Fibroblast of peridontal ligament (primary cell): Measurements from ENCODE around the gene GPR176.

Source experiments
- DNase-seq: peaks from one replicate; pipeline ENCODE4 v3.0.0-alpha.2; 2010; ENCODE audit errors: extremely low read depth

The GPR176 gene

DNA sequence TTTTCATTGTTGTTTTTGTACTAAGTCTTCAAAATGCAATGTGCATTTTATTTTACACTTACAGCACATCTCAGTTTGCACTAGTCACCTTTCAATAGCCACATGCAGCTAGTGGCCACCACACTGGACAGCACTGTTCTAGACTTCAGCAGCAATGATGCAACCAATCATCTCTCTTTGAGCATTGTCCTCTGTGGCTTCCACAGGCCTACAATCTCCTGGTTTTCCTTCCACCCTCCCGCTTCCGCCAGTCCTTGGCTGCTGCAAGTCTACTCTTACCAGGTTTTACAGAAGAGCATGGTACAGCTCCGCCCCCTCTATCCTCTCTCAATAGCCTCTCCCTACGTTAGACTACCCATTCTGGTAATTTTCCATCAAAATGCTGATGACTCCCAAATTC lies 112.3 kb downstream of the GPR176 start:
- no peak for DNase-seq

DNA sequence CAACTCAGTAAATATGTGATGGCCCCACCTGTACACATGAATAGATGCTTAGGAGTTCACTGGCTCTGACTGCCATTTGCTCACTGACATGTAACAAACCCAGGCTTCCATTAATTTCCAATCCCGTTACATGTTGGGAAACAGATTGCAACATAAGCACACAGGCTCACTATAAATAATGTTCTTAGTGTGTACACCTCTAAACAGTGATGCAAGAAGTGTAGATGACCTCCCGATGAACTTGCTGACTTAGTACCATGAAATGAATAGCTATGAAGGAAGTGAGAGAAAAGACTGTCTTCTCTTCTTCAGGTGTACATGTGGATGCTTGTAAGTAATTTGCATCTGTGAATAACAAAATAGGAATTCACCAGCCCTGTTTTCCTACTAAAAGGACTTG lies 116.0 kb downstream of the GPR176 start:
- peak; percentile 34 for DNase-seq

DNA sequence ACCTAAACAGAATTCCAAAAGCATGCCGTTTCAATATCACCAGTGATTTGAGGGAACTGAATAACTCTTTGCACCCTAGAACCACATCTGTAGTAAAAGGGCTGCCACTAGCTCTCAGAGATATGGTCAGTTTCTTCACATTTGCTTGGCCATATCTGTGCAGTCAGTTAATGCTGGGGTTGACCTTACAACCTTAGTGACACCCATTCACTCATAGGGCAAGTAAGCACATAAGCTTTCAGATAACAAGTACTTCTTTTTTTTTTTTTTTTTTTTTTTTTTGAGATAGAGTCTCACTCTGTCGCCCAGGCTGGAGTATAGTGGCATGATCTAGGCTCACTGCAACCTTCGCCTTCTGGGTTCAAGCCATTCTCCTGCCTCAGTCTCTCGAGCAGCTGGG lies 117.0 kb downstream of the GPR176 start:
- DNase-seq, result no peak

DNA sequence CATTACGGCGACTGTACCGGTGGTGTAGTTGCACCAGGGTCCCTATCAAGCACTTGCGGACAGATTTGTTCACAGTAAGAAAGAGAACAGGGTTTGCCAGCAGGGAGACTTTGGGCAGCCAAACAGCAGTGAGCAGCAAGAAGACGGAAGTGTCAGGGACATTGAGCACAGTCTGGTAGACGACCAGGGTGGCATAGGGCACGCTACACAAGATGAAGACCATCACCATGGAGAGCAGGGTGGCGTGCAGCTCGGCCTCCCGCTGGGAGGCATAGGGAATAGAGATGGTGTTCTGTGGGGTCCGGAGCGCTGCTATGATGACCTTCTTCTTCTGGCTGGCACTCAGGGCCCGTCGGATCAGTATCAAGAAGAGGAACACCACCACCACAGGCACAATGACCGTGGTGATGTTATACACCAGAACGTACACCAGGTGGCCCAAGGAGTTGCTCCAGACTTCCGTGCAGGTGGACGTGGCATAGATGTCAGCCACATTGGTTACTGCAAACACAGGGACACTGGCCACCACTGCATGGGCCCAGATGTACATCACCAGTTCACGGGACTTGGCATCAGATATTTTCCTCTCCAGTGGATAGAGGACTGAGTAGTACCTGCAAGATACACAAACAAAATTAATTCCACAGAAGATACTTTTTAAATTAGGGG lies 118.3 kb downstream of the GPR176 start:
- DNase-seq, result no peak

DNA sequence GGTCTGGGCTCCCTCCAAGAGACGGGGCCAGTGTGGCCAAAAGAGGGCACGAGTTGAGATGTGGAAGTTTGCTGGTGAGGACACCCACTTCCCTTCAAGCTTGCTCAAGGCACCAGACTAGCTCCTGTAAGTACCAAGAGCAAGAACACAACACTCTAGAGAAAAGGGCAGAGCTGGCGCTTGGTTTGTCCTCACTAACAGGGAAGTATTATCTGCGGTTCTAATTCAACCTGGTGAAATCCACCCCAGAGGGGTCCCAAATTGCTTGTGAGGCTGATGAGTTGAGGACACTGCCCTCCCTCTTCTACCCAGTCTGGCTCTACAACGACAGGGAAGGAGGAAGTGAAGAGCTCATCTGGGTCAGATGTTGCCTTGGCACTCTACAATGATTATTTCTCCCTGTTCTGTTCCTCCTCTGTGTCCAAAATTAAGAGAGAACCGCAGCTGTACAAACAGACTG lies 120.5 kb downstream of the GPR176 start:
- DNase-seq, result no peak

DNA sequence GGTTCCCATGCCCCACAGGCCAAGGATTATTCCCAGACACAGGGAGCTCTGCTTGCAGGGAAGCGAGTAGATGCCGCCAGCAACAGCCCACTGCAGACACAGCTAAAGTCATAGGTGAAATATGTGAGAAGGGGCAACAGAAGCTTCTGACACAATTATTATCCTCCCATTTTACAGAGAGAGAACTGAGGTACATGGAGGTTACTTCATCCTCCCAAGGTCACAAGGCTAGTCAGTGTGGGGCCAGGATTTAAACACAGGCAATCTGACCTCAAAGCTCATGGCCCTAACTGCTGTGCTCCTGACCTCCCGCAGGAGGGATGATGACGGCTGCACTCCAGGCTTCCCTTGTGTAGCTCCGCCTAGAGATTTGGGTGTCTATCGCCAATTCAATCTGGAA lies 121.7 kb downstream of the GPR176 start:
- DNase-seq, result no peak

DNA sequence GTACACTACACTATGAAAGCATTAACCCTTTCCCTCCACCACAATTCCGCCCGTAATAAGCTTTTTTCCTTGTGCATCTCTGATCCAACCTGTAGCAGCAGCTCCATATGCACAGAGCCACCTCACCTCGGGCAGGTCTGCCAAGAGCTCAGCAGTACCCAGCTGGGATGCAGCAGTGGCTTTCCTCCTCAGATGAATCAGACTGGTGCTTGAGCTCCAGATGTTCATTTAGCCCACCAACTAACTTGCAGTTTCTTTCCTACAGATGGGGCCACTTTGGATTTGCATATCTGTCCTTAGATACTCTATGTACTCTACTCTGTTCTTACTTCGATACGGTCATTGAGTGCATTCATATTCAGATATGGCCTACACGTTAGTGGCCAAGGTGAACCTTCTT lies 122.7 kb downstream of the GPR176 start:
- no peak for DNase-seq

DNA sequence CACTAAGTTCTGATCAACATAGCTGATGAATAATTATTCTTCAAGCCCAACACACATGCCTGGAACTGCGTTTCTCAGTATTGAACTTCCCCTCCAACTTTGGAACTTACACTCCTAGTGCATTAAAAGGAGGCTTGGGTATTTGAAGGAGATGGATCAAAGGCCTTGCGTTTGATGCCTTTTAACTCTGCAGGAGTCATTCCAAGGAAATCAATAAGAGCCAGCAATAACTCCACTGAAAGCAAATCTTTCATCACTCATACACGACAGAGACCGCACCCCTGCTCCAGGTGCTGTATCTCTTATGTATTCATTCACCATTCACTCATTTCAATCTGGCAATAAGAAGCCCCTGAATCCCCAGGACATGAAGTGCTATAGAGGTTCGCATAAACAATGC lies 123.5 kb downstream of the GPR176 start:
- DNase-seq, result no peak

DNA sequence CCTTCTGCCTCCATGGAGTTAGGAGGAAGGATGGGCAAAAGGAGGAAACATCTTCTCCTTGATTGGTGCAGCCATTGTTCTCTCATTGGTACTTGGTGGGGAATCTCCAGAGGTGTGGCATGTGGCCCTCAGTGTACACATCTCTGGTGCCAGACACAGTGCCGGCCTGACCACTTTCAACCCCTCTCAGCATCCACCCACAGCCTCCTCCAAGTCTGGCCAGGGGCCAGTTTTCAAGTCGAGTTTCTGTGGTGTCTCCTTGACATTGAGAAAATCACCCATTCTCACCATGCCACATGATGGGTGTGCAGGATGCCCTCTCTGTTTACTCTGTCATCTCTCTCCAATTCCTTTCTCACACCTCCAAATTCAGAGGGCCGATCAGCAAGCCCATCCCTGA lies 124.6 kb downstream of the GPR176 start:
- no peak for DNase-seq

DNA sequence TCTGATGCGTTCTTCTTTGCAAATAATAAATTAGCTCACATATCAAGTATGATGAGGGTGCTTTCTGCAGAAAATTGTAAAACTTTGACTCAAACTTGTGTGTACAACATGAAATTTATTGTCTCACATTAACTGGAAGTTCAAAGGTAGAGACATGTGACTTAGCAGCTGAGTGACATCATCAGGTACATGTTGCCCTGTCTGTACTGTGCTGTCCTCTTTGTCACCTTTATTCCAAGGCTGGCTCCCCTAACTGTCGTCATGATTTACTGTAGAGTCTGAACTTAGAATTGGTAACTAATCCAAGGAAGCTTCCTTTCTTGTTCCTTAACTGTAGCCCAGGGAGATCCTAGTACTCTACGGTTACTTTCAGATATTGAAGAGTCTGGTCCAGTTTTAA lies 125.1 kb downstream of the GPR176 start:
- DNase-seq, result no peak

DNA sequence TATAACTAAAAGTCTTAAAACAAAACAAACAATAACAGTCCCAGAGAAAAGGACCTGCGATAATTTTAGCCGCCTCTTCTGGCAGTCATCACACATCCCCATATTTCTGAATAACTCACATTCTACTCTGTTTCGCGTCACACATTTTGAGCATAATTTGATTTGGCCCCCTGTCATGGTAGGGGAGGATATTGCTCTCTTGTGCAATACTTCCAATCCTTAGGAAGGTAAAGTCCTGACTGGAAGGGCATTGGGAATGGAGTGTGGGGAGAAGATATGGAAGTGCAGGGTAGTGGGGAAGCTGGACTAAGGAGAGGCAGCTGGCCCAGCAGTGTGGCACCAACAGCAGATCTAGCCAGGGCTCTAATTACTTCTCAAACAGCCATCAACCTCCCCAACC lies 126.1 kb downstream of the GPR176 start:
- no peak for DNase-seq

DNA sequence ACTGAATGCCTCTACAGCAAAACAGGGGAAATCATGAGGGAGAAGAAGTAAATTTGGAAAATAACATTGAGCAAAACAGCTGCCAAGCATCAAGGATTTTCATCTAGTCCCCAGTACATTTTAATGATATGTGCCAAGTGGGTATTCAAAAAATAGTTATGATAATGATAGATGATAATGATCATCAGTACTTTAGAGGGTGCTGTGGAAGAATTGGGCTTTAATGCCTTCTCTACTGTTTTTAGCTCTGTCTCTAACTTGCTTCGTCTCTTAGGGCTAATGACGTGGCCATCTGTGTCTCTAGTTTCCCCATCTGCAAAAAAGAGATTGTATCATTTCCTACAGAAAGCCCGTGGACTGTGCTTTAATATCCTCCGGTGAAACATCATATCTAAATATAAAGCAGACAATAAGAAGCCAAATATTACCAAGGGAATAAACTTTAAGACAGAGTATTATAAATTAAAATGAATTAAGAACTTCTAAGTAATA lies 127.2 kb downstream of the GPR176 start:
- peak; percentile 46 for DNase-seq

DNA sequence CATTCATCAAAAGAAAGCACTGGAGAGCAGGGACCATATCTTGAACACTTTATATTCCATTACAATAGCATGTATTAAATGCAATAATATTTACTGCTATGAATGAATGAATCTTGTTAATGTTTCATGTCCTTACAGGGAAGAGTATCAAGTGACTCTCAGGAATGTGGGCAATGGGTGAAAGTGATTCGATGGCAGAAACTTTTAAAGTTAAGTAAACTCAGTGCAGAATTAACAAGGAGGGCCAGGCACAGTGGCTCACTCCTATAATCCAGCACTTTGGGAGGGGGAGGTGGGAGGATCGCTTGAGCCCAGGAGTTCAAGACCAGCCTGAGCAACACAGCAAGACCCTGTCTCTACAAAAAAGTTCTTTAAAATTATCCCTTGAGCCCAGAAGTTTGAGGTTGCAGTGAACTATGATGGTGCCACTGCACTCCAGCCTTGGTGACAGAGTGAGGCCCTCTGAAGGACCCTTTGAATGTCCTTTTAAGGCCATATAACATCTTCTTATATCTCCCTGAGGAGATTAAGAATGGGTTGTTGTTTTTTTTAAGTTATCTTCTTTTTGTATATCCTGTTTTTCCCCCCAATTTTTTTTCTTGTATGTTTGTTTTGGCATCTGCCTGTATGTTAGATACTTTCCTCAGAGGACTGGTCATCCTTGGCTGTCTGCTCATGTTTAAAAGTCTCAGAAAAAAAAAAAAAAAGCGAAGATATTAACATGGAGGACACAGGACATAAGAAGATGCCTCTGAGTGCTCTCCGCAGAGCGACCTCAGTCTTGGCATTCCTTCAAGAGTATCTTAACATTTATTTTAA lies 127.8 kb downstream of the GPR176 start:
- peak; percentile 34 for DNase-seq

DNA sequence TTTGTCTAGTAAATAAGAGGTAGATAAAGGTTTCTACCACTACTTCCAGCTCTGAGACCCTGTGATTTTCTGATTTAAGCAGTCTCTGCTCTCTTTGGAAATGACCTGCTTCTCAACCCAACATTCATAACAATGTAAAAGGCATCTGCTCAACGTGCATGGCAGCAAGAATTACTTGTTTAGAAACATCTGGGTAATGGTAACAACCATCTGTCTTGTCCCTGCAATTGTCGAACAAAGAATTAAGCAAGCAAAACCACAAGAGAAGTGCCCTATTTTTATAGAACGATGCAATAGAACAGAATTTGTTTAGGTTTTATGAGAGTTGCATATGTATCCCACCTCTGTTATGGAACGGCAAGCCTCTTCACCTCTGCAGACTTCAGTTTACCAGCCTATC lies 130.3 kb downstream of the GPR176 start:
- peak; percentile 60 for DNase-seq

DNA sequence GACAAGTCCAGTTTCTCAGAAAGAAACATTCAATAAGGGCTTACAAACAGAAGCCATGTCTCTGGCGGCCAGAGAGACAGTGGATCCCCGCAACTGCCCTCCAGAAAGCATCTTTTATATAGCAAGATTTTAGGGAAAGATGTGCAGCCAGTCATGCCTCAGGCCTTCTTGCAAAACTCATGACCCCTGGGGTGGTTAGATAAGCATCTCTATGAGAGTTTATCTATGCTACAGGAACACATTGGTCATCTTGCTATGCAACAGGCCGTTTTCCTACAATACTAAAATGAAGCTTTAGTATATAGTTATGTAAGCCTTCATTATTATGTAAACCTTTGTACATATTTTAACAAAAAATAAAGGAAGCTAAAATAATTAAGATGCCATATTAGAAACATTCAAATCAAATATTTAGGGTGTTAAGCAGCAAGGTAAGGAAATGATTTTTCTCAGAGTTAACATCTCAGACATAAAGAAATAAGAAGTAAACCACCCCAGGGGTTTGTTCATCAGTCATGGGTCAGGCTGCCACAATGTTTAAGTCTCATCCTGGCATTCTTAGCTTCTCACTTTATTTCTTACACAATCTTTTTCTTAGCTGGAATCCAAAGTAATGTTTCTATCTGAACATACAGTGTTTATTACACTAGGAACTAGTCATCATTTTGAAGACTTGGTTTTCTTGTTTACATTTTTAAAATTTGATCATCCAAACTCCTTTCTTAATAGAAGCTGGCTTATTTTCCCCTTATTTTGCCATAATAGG lies 131.1 kb downstream of the GPR176 start:
- DNase-seq, result peak; percentile 81

DNA sequence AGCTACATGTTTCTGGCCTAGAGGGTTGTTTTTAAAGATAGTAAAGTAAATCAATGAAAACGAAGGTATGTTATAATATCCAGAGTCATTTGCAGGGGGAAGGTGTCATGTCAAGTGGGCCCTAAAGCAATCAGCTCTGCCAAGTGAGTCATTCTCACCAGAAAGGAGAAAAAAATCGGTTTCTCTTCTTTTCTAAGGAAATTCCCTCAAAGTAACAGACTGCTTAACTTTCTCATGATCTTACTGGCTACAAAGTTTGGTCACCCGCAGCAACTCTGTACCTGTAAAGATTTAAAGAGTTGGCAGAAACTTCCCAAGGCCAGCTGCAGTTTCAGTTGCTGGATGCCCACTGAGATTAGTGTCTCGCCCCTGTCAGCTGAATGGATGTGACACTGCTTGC lies 132.0 kb downstream of the GPR176 start:
- DNase-seq, result peak; percentile 48

DNA sequence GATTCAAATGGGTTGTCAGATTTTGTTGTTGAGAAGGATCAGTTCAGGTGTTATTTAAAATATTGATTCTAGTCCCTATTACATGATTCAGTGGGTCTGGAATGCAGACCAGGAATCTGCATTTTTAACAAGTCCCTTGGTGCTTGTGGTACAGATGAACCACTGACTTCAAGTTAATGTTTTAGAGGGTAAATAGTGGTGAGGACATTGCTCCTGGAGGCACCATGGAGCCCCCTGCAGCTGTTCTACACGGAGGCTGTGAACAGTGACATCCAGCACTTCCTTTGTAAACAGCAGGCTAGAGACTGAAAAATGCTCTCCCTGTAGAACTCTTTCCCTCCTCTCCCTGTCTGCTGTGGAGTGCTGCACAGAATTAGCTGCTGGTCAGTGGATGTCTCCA lies 132.6 kb downstream of the GPR176 start:
- DNase-seq, result no peak

DNA sequence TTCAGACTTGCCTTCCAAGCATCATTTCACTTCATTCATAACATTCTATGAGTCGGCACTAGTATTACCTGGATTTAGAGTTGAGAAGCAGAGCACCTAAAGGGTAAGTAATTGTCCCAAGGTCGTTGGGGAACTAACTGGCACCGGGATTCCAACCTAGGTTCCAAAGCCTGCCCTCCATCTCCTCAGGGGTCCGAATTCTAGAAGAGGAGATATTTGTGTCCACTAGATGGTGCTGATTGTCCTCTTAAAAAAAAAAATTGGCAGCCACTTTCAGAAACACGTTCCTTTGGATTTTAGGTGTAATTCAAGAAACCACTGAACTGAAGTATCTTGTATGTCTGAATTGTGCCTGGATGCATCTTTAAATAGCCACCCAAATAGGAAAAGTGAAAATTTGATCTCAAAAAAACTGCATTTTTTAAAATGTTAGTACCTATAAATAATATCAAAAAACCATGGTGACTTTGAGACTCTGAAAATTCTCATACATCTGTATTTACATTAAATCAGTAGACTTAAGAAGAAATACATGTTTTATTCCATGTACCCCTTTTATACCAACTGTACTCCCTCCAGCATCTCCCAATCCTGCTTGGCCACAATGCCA lies 133.5 kb downstream of the GPR176 start:
- peak; percentile 87 for DNase-seq

DNA sequence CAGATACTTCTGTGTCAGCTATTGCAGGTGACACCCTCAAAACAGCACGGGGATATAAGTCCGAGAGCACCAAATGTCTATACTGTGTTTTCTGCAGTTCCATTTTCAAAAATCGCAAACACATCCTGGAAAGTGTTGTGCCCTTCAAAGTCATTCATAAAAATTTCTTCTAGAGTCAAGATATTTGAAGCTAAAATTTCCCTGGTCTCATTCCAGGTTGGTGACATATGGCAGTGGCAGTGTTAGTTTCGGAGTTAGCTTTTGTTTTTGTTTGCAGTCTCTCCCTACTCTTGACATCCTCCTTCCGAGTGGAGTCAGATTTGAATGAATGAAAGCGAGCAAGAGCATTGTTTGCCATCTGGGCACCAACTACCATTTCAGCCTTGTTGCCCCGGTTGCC lies 134.2 kb downstream of the GPR176 start:
- DNase-seq, result no peak

DNA sequence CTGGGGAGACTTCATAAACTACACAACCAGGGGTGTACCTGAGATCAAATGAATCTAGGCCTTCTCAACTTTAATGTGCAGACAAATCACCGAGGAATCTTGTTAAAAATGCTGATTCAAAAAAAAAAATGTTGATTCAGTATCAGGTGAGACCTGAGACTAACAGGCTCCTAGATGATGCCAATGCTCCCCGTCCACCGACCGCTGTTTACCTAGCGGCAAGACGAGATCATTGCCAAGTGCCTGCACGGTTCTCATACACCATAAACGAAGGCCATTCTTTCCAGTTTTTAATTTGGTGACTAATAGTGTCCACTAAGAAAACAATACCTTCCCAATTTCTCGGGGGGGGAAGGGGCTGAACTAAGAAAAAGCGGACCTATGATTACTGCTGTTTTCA lies 134.9 kb downstream of the GPR176 start:
- DNase-seq, result no peak

DNA sequence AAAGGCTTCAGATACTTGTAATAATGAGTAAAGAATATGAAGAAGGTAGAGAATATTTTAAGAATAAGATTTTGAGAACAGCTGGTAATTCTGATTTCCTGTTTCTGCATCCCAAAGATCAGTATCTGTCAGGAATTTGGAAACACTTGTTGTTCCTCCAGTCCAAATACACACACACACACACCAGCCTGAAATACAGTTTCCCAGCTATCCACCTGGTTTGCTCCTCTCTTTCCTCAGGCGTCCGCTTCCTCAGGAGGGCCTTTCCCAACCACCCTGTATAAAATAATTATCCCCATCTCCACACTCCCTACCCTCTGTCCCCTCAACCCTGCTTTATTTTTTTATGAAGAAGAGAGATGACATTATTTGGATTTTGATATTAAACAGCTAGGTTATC lies 135.4 kb downstream of the GPR176 start:
- no peak for DNase-seq

DNA sequence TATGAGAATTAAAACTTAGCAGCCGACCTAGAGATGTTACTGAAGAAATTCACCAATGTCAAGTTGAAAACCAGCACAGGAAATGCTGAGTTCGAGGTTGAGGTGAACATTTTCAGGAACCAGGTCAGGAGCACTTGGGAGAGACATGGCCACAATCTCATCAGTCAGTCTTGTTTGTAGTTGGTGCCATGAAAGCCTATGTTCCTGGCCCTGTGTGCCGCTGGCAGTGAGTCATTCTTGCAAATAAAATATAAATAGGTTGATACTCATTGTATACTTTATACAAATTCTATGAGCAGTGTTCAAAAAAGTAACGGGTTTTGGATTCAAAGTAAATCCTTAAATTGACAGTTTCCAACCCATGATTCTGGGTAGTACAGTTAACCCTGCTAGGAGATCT lies 135.9 kb downstream of the GPR176 start:
- peak; percentile 47 for DNase-seq
